ENCODE measurements around the gene DEK. TPM values are rescaled to one million over a fixed set of nuclear protein-coding genes. Genes with fewer than 3 reads are reported as not detected.

Gene DEK
- polyA plus RNA-seq, 1 donor (not counting 4 experiments of a cell fraction or from before 2014, with no cell fraction given) = 45.0 TPM

DNA sequence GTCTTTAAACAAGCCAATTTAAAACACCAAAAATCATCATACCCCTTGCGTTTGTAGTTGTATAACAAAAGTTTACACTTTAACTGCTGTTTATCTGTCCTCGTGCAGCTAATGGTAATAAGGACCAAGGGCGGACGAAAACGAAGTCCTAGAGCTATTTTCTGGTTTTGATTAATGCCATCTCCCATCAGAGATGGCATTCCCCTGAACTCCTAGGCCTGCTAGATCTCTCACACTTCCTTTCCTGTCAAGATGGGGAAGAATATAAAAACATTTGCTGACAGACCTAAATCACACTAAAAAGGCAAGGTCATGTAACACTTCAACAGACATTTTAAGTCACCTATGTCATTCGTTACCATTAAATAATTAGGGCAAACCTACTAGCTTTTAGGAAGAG, 9.5 kb downstream of the DEK start:
- Histone ChIP-seq H3K9me1 (ENCODE audit: control insufficient read depth, extremely low read depth, insufficient read depth, low read length) (no peaks in the 10 kb centered on the region), H4K20me1 (ENCODE audit: control insufficient read depth, extremely low read depth, insufficient read depth, low read length) (peaks cover 3% of the 10 kb centered on the region), H3K9me3 (ENCODE audit: control insufficient read depth, low read depth, low read length) (no peaks in the 10 kb centered on the region), H3K4me2 (ENCODE audit: control insufficient read depth, extremely low read depth, insufficient read depth, low read depth, low read length) (no peak overlapping the region), H3K27ac (ENCODE audit: control insufficient read depth, insufficient read depth, low read length) (no peak overlapping the region), H3K27me3 (ENCODE audit: control insufficient read depth, extremely low read depth, insufficient read depth, low read length) (no peaks in the 10 kb centered on the region), H3K4me1 (ENCODE audit: control insufficient read depth, extremely low read depth, insufficient read depth, low read length) (peaks cover 5% of the 10 kb centered on the region), H2AFZ (ENCODE audit: control insufficient read depth, low read length) (no peak overlapping the region), H3K9ac (ENCODE audit: control insufficient read depth, extremely low read depth, insufficient read depth, low read length) (no peak overlapping the region), H3K4me3 (ENCODE audit: control insufficient read depth in 2 of 3, extremely low read depth in 1 of 3, insufficient read depth in 2 of 3, low read depth in 1 of 3, low read length in 3 of 3) (no peak overlapping the region), H3K79me2 (ENCODE audit: control insufficient read depth, insufficient read depth, low read length) (peaks cover 71% of the 10 kb centered on the region), H3K36me3 (ENCODE audit: control insufficient read depth in 2 of 2, extremely low read depth in 1 of 2, insufficient read depth in 2 of 2, low read length in 2 of 2) (peaks cover 7 to 11% of the 10 kb centered on the region in 2 experiments)
- TF ChIP-seq EZH2 (IDR thresholded peaks at IDR 0.05; ENCODE audit: low read length) = no peak
- TF ChIP-seq, protein P1, sequence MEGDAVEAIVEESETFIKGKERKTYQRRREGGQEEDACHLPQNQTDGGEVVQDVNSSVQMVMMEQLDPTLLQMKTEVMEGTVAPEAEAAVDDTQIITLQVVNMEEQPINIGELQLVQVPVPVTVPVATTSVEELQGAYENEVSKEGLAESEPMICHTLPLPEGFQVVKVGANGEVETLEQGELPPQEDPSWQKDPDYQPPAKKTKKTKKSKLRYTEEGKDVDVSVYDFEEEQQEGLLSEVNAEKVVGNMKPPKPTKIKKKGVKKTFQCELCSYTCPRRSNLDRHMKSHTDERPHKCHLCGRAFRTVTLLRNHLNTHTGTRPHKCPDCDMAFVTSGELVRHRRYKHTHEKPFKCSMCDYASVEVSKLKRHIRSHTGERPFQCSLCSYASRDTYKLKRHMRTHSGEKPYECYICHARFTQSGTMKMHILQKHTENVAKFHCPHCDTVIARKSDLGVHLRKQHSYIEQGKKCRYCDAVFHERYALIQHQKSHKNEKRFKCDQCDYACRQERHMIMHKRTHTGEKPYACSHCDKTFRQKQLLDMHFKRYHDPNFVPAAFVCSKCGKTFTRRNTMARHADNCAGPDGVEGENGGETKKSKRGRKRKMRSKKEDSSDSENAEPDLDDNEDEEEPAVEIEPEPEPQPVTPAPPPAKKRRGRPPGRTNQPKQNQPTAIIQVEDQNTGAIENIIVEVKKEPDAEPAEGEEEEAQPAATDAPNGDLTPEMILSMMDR (optimal IDR thresholded peaks at IDR 0.05 in 1 of 3, IDR thresholded peaks at IDR 0.05 in 1 of 3, conservative IDR thresholded peaks at IDR 0.05 in 1 of 3; ENCODE audit: extremely low read depth in 1 of 3, insufficient read depth in 2 of 3, low read length in 3 of 3) = no peak
- no peak for DNase-seq (ENCODE audit: low read depth, low spot score)
- dilution Hi-C loops (cut with MboI; ENCODE audit: extremely low pct_ligation_motif_present, low sequenced_read_pairs) = no loop called here
- FAIRE-seq = no peak

DNA sequence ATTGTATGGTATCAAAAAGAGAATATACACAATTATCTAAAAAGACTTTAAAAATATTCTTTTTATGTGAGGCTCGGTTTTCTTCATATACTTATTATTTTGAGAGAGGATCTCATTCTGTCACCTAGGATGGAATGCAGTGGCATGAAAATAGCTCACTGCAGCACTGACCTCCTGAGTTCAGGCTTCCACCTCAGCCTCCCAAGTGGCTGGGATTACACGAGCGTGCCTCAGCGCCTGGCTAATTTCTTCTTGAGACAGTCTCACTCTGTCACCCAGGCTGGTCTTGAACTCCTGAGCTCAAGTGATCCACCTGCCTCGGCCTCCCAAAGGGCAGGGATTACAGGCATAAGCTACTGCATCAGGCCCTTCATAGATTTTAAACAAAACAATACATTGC, 10.7 kb downstream of the DEK start:
- Histone ChIP-seq H4K20me1 (ENCODE audit: control insufficient read depth, extremely low read depth, insufficient read depth, low read length) (no peaks in the 10 kb centered on the region), H3K9me1 (ENCODE audit: control insufficient read depth, extremely low read depth, insufficient read depth, low read length) (no peaks in the 10 kb centered on the region), H3K4me1 (ENCODE audit: control insufficient read depth, extremely low read depth, insufficient read depth, low read length) (no peaks in the 10 kb centered on the region), H3K4me3 (ENCODE audit: control insufficient read depth in 2 of 3, extremely low read depth in 1 of 3, insufficient read depth in 2 of 3, low read depth in 1 of 3, low read length in 3 of 3) (no peak overlapping the region), H3K9ac (ENCODE audit: control insufficient read depth, extremely low read depth, insufficient read depth, low read length) (no peak overlapping the region), H3K36me3 (ENCODE audit: control insufficient read depth in 2 of 2, extremely low read depth in 1 of 2, insufficient read depth in 2 of 2, low read length in 2 of 2) (peaks cover 7 to 8% of the 10 kb centered on the region in 2 experiments), H3K9me3 (ENCODE audit: control insufficient read depth, low read depth, low read length) (no peaks in the 10 kb centered on the region), H3K27me3 (ENCODE audit: control insufficient read depth, extremely low read depth, insufficient read depth, low read length) (no peaks in the 10 kb centered on the region), H3K4me2 (ENCODE audit: control insufficient read depth, extremely low read depth, insufficient read depth, low read depth, low read length) (no peak overlapping the region), H3K27ac (ENCODE audit: control insufficient read depth, insufficient read depth, low read length) (no peak overlapping the region), H2AFZ (ENCODE audit: control insufficient read depth, low read length) (no peak overlapping the region), H3K79me2 (ENCODE audit: control insufficient read depth, insufficient read depth, low read length) (peaks cover 63% of the 10 kb centered on the region)
- TF ChIP-seq, protein P1 (optimal IDR thresholded peaks at IDR 0.05 in 1 of 3, IDR thresholded peaks at IDR 0.05 in 1 of 3, conservative IDR thresholded peaks at IDR 0.05 in 1 of 3; ENCODE audit: extremely low read depth in 1 of 3, insufficient read depth in 2 of 3, low read length in 3 of 3) = no peak
- no peak for TF ChIP-seq EZH2 (IDR thresholded peaks at IDR 0.05; ENCODE audit: low read length)
- FAIRE-seq (no peak), DNase-seq (ENCODE audit: low read depth, low spot score) (no peak)
- dilution Hi-C loops (cut with MboI; ENCODE audit: extremely low pct_ligation_motif_present, low sequenced_read_pairs) = no loop called here

Measured in keratinocyte (primary cell).